ENCODE measurements around the gene UBE2J1.
"Not testable (repeated sequence)": the region's sequence is repeated elsewhere in the genome, so short reads cannot be mapped to it uniquely, and the experiment has no call there.

The UBE2J1 gene

DNA sequence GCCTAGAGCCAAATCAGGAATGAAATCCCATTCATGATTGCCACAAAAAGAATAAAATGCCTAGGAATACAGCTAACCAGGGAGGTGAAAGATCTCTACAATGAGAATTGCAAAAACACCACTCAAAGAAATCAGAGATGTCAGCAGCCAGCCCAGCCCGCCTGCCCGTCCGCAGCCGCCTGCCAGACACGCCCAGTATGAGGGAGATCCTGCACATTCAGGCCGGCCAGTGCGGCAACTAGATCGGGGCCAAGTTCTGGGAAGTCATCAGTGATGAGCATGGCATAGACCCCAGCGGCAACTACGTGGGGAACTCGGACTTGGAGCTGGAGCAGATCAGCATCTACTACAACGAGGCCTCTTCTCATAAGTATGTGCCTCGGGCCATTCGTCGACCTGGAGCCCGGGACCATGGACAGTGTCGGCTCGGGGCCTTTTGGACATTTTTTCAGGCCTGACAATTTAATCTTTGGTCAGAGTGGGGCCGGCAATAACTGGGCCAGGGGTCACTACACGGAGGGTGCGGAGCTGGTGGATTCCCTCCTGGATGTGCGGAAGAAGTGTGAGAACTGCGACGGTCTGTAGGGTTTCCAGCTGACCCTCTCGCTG lies 50.8 kb downstream of the UBE2J1 start:
- no peak overlapping the region for H3K4me3 ChIP-seq (ENCODE audit: low read depth in 1 of 2, low read length in 2 of 2)
- no peaks in the 10 kb centered on the region for H3K9me3 ChIP-seq (ENCODE audit: control insufficient read depth in 1 of 2, low read length in 2 of 2)
- H3K27ac ChIP-seq (ENCODE audit: low read length) = no peak overlapping the region
- H3K27me3 ChIP-seq (ENCODE audit: low read depth, low read length) = no peaks in the 10 kb centered on the region
- H3K36me3 ChIP-seq (ENCODE audit: control insufficient read depth in 1 of 2, insufficient read depth in 2 of 2, low read length in 2 of 2) = no peaks in the 10 kb centered on the region
- H3K4me1 ChIP-seq (ENCODE audit: control insufficient read depth in 1 of 2, insufficient read depth in 2 of 2, low read length in 2 of 2) = peaks cover 0 to 9% of the 10 kb centered on the region in 2 donors

- peaks cover 0 to 9% of the 10 kb centered on the region in 2 donors for H3K4me1 ChIP-seq (ENCODE audit: control insufficient read depth in 1 of 2, insufficient read depth in 2 of 2, low read length in 2 of 2)
Observed at GRCh38 chr6:89299466-89299850, 53.1 kb downstream of the UBE2J1 start.

GRCh38 chr6:89298680-89299465 lies 53.6 kb downstream of the UBE2J1 start:
- H3K36me3 ChIP-seq (ENCODE audit: control insufficient read depth in 1 of 2, insufficient read depth in 2 of 2, low read length in 2 of 2) = no peaks in the 10 kb centered on the region
- H3K27ac ChIP-seq (ENCODE audit: low read length) = no peak overlapping the region
- H3K27me3 ChIP-seq (ENCODE audit: low read depth, low read length) = no peaks in the 10 kb centered on the region
- peaks cover 0 to 9% of the 10 kb centered on the region in 2 donors for H3K4me1 ChIP-seq (ENCODE audit: control insufficient read depth in 1 of 2, insufficient read depth in 2 of 2, low read length in 2 of 2)
- no peaks in the 10 kb centered on the region for H3K9me3 ChIP-seq (ENCODE audit: control insufficient read depth in 1 of 2, low read length in 2 of 2)
- no peak overlapping the region for H3K4me3 ChIP-seq (ENCODE audit: low read depth in 1 of 2, low read length in 2 of 2)

More at GRCh38 chr6:89299466-89299850, 53.1 kb downstream of the UBE2J1 start:
- H3K9me3 ChIP-seq (ENCODE audit: control insufficient read depth in 1 of 2, low read length in 2 of 2) = no peaks in the 10 kb centered on the region
- no peaks in the 10 kb centered on the region for H3K36me3 ChIP-seq (ENCODE audit: control insufficient read depth in 1 of 2, insufficient read depth in 2 of 2, low read length in 2 of 2)
- no peak overlapping the region for H3K4me3 ChIP-seq (ENCODE audit: low read depth in 1 of 2, low read length in 2 of 2)
- H3K27ac ChIP-seq (ENCODE audit: low read length) = no peak overlapping the region
- H3K27me3 ChIP-seq (ENCODE audit: low read depth, low read length) = no peaks in the 10 kb centered on the region

- no peak overlapping the region for H3K27ac ChIP-seq (ENCODE audit: low read length)
- H3K4me1 ChIP-seq (ENCODE audit: control insufficient read depth in 1 of 2, insufficient read depth in 2 of 2, low read length in 2 of 2) = peaks cover 0 to 9% of the 10 kb centered on the region in 2 donors
- H3K36me3 ChIP-seq (ENCODE audit: control insufficient read depth in 1 of 2, insufficient read depth in 2 of 2, low read length in 2 of 2) = no peaks in the 10 kb centered on the region
- H3K4me3 ChIP-seq (ENCODE audit: low read depth in 1 of 2, low read length in 2 of 2) = no peak overlapping the region
- H3K9me3 ChIP-seq (ENCODE audit: control insufficient read depth in 1 of 2, low read length in 2 of 2) = no peaks in the 10 kb centered on the region
- no peaks in the 10 kb centered on the region for H3K27me3 ChIP-seq (ENCODE audit: low read depth, low read length)
Observed at GRCh38 chr6:89297695-89298351, 54.7 kb downstream of the UBE2J1 start.

GRCh38 chr6:89295981-89296380 lies 56.5 kb downstream of the UBE2J1 start:
- Histone ChIP-seq H3K27me3 (ENCODE audit: low read depth, low read length) (no peaks in the 10 kb centered on the region), H3K9me3 (ENCODE audit: control insufficient read depth in 1 of 2, low read length in 2 of 2) (no peaks in the 10 kb centered on the region), H3K4me3 (ENCODE audit: low read depth in 1 of 2, low read length in 2 of 2) (no peak overlapping the region), H3K4me1 (ENCODE audit: control insufficient read depth in 1 of 2, insufficient read depth in 2 of 2, low read length in 2 of 2) (peaks cover 0 to 9% of the 10 kb centered on the region in 2 donors), H3K27ac (ENCODE audit: low read length) (no peak overlapping the region), H3K36me3 (ENCODE audit: control insufficient read depth in 1 of 2, insufficient read depth in 2 of 2, low read length in 2 of 2) (no peaks in the 10 kb centered on the region)

DNA sequence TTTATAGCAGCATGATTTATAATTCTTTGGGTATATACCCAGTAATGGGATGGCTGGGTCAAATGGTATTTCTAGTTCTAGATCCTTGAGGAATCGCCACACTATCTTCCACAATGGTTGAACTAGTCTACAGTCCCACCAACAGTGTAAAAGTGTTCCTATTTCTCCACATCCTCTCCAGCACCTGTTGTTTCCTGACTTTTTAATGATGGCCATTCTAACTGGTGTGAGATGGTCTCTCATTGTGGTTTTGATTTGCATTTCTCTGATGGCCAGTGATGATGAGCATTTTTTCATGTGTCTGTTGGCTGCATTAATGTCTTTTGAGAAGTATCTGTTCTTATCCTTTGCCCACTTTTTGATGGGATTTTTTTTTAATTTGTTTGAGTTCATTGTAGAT lies 57.4 kb downstream of the UBE2J1 start:
- H3K9me3 ChIP-seq (ENCODE audit: control insufficient read depth in 1 of 2, low read length in 2 of 2); H3K36me3 ChIP-seq (ENCODE audit: control insufficient read depth in 1 of 2, insufficient read depth in 2 of 2, low read length in 2 of 2); H3K4me1 ChIP-seq (ENCODE audit: control insufficient read depth in 1 of 2, insufficient read depth in 2 of 2, low read length in 2 of 2); H3K27ac ChIP-seq (ENCODE audit: low read length); H3K4me3 ChIP-seq (ENCODE audit: low read depth in 1 of 2, low read length in 2 of 2); H3K27me3 ChIP-seq (ENCODE audit: low read depth, low read length): not testable (repeated sequence)

GRCh38 chr6:89291256-89291819 lies 61.2 kb downstream of the UBE2J1 start:
- H3K4me1 ChIP-seq (ENCODE audit: control insufficient read depth in 1 of 2, insufficient read depth in 2 of 2, low read length in 2 of 2) = no peaks in the 10 kb centered on the region
- H3K9me3 ChIP-seq (ENCODE audit: control insufficient read depth in 1 of 2, low read length in 2 of 2) = no peaks in the 10 kb centered on the region
- H3K36me3 ChIP-seq (ENCODE audit: control insufficient read depth in 1 of 2, insufficient read depth in 2 of 2, low read length in 2 of 2) = no peaks in the 10 kb centered on the region
- H3K4me3 ChIP-seq (ENCODE audit: low read depth in 1 of 2, low read length in 2 of 2) = no peak overlapping the region
- H3K27ac ChIP-seq (ENCODE audit: low read length) = no peak overlapping the region
- H3K27me3 ChIP-seq (ENCODE audit: low read depth, low read length) = no peaks in the 10 kb centered on the region

GRCh38 chr6:89290401-89291155 lies 61.9 kb downstream of the UBE2J1 start:
- H3K27me3 ChIP-seq (ENCODE audit: low read depth, low read length) = no peaks in the 10 kb centered on the region
- H3K4me1 ChIP-seq (ENCODE audit: control insufficient read depth in 1 of 2, insufficient read depth in 2 of 2, low read length in 2 of 2) = no peaks in the 10 kb centered on the region
- no peaks in the 10 kb centered on the region for H3K9me3 ChIP-seq (ENCODE audit: control insufficient read depth in 1 of 2, low read length in 2 of 2)
- H3K36me3 ChIP-seq (ENCODE audit: control insufficient read depth in 1 of 2, insufficient read depth in 2 of 2, low read length in 2 of 2) = no peaks in the 10 kb centered on the region
- H3K27ac ChIP-seq (ENCODE audit: low read length) = no peak overlapping the region
- no peak overlapping the region for H3K4me3 ChIP-seq (ENCODE audit: low read depth in 1 of 2, low read length in 2 of 2)

DNA sequence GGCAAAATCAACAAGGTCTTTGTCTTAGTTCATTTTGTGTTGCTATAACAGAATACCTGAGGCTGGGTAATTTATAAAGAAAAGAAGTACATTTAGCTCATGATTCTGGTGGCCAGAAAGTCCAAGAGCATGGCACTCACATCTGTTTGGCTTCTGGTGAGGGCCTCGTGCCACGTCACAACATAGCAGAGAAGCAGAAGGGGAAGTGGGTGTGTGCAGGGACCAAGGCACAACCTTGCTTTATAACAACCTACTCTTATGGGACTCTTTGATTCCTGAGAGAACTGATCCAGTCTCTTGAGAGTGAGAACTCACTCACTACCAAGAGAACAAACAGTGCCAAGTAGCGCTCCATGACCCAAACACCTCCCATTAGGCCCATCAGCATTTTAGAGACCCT lies 62.8 kb downstream of the UBE2J1 start:
- H3K4me3 ChIP-seq (ENCODE audit: low read depth in 1 of 2, low read length in 2 of 2) = no peak overlapping the region
- H3K4me1 ChIP-seq (ENCODE audit: control insufficient read depth in 1 of 2, insufficient read depth in 2 of 2, low read length in 2 of 2) = no peaks in the 10 kb centered on the region
- H3K36me3 ChIP-seq (ENCODE audit: control insufficient read depth in 1 of 2, insufficient read depth in 2 of 2, low read length in 2 of 2) = no peaks in the 10 kb centered on the region
- H3K9me3 ChIP-seq (ENCODE audit: control insufficient read depth in 1 of 2, low read length in 2 of 2) = no peaks in the 10 kb centered on the region
- no peaks in the 10 kb centered on the region for H3K27me3 ChIP-seq (ENCODE audit: low read depth, low read length)
- H3K27ac ChIP-seq (ENCODE audit: low read length) = no peak overlapping the region

GRCh38 chr6:89287351-89288028 lies 65.0 kb downstream of the UBE2J1 start:
- no peak overlapping the region for H3K4me3 ChIP-seq (ENCODE audit: low read depth in 1 of 2, low read length in 2 of 2)
- no peaks in the 10 kb centered on the region for H3K36me3 ChIP-seq (ENCODE audit: control insufficient read depth in 1 of 2, insufficient read depth in 2 of 2, low read length in 2 of 2)
- H3K4me1 ChIP-seq (ENCODE audit: control insufficient read depth in 1 of 2, insufficient read depth in 2 of 2, low read length in 2 of 2) = no peaks in the 10 kb centered on the region
- no peak overlapping the region for H3K27ac ChIP-seq (ENCODE audit: low read length)
- no peaks in the 10 kb centered on the region for H3K9me3 ChIP-seq (ENCODE audit: control insufficient read depth in 1 of 2, low read length in 2 of 2)
- no peaks in the 10 kb centered on the region for H3K27me3 ChIP-seq (ENCODE audit: low read depth, low read length)
